SK-N-SH (cell line): Measurements from ENCODE around the gene LGR6. TPM values are rescaled to one million over a fixed set of nuclear protein-coding genes. Genes with fewer than 3 reads are reported as not detected.

Experiments
- CTCF ChIA-PET: fragments of 300-600, 350-600 bp; formaldehyde crosslinking; extraction: SDS; loops from one replicate; lab custom pipeline; 2021; lab: Yijun Ruan, JAX
- POLR2A ChIA-PET: fragments of 350-600 bp; sonication (Branson Sonifier 250); formaldehyde crosslinking; extraction: SDS; loops from one replicate; lab custom pipeline; 2020; ENCODE audit warnings: antibody characterized with exemption, inconsistent platforms; lab: Yijun Ruan, JAX
- DNase-seq: peaks from one replicate; pipeline ENCODE4 v3.0.0; 2012
- H2AFZ ChIP-seq: fragments of 200-600 bp; sonication (generic); 2 replicates; pipeline ENCODE4 v1.8.1; 2016; ENCODE audit warnings: antibody characterized with exemption, mild to moderate bottlenecking, low read depth
- H3F3A ChIP-seq: fragments of 200-600 bp; sonication (generic); replicated peaks from 2 replicates; pipeline ENCODE3; 2016; ENCODE audit warnings: antibody characterized with exemption, mild to moderate bottlenecking; ENCODE audit not compliant: insufficient read depth
- H3K27ac ChIP-seq, 2 experiments: fragments of 200-500 bp in 1 of 2; fragments of 200-600 bp in 1 of 2; sonication (Bioruptor generic) in 1 of 2; sonication (generic), shearing (Covaris generic) in 1 of 2; 2 replicates each; pipeline versions ENCODE4 v1.5.1 to v1.6.1; 2014 to 2016; ENCODE audit warnings: low read depth in 2 of 2, inconsistent platforms in 1 of 2, low read length in 1 of 2, mild to moderate bottlenecking in 1 of 2, mixed read lengths in 1 of 2
- H3K27me3 ChIP-seq: fragments of 200-600 bp; sonication (generic), shearing (Covaris generic); 2 replicates; pipeline ENCODE4 v1.6.1; 2016; ENCODE audit warnings: mixed run types; ENCODE audit not compliant: insufficient read depth
- H3K36me3 ChIP-seq, 2 experiments: fragments of 200-500 bp in 1 of 2; fragments of 200-600 bp in 1 of 2; sonication (Bioruptor generic) in 1 of 2; sonication (generic) in 1 of 2; replicated peaks in 1 of 2; 2 replicates each; pipeline versions ENCODE3 to v1.5.1; 2014 to 2016; ENCODE audit warnings: low read length in 1 of 2, mild to moderate bottlenecking in 1 of 2; ENCODE audit not compliant: insufficient read depth in 2 of 2, control insufficient read depth in 1 of 2
- H3K4me1 ChIP-seq, 2 experiments: fragments of 200-500 bp in 1 of 2; fragments of 200-600 bp in 1 of 2; sonication (Bioruptor generic) in 1 of 2; sonication (generic), shearing (Covaris generic) in 1 of 2; 2 replicates each; pipeline versions ENCODE4 v1.5.1 to v1.6.1; 2014 to 2016; ENCODE audit warnings: low read depth in 1 of 2, low read length in 1 of 2, mixed run types in 1 of 2; ENCODE audit not compliant: insufficient read depth in 2 of 2, control insufficient read depth in 1 of 2
- H3K4me2 ChIP-seq: fragments of 200-600 bp; sonication (generic), shearing (Covaris generic); 2 replicates; pipeline ENCODE4 v1.6.1; 2017; ENCODE audit warnings: mixed run types
- H3K4me3 ChIP-seq, 2 experiments: fragments of 200-500 bp in 1 of 2; fragments of 200-600 bp in 1 of 2; sonication (Bioruptor generic) in 1 of 2; sonication (generic), shearing (Covaris generic) in 1 of 2; 2 replicates each; pipeline versions ENCODE4 v1.5.1 to v1.8.1; 2014 to 2016; ENCODE audit warnings: low read depth in 2 of 2, inconsistent platforms in 1 of 2, low read length in 1 of 2, mild to moderate bottlenecking in 1 of 2, mixed read lengths in 1 of 2, moderate library complexity in 1 of 2
- H3K79me2 ChIP-seq: fragments of 200-600 bp; sonication (generic); 2 replicates; pipeline ENCODE4 v1.8.1; 2017; ENCODE audit warnings: mild to moderate bottlenecking; ENCODE audit not compliant: insufficient read depth
- H3K9ac ChIP-seq: fragments of 200-600 bp; sonication (generic); 2 replicates; pipeline ENCODE4 v1.6.1; 2017; ENCODE audit warnings: mixed run types
- H3K9me2 ChIP-seq: fragments of 200-600 bp; sonication (generic); 2 replicates; pipeline ENCODE4 v1.6.1; 2017; ENCODE audit warnings: mixed run types
- H3K9me3 ChIP-seq: fragments of 200-600 bp; sonication (generic); 2 replicates; pipeline ENCODE4 v1.6.1; 2017; ENCODE audit warnings: mixed run types, mild to moderate bottlenecking, moderate library complexity
- H4K20me1 ChIP-seq: fragments of 200-600 bp; sonication (generic); 2 replicates; pipeline ENCODE4 v1.6.1; 2017; ENCODE audit warnings: mild to moderate bottlenecking, mixed run types; ENCODE audit not compliant: insufficient read depth
- CHD2 ChIP-seq: fragments of 150-350 bp; IDR thresholded peaks from 2 replicates; pipeline ENCODE4 v1.6.1; 2018; ENCODE audit warnings: low read length; ENCODE audit not compliant: partially characterized antibody
- EZH2phosphoT487 ChIP-seq: fragments of 200-600 bp; sonication (generic); IDR thresholded peaks from 2 replicates; pipeline ENCODE4 v1.6.1; 2017; ENCODE audit warnings: low read depth, mixed run types, mild to moderate bottlenecking, antibody characterized with exemption, moderate library complexity, borderline replicate concordance
- FOSL2 ChIP-seq: IDR thresholded peaks from 2 replicates; pipeline ENCODE4 v1.4.0; 2012; ENCODE audit warnings: low read depth, mild to moderate bottlenecking, moderate library complexity, borderline replicate concordance
- GABPA ChIP-seq: IDR thresholded peaks from 2 replicates; pipeline ENCODE4 v1.4.0; 2012; ENCODE audit warnings: low read depth, mild to moderate bottlenecking
- JUND ChIP-seq: IDR thresholded peaks from 2 replicates; pipeline ENCODE4 v1.4.0; 2012
- MAX ChIP-seq: IDR thresholded peaks from 2 replicates; pipeline ENCODE4 v1.4.0; 2012; ENCODE audit warnings: low read depth
- MEF2A ChIP-seq: IDR thresholded peaks from 2 replicates; pipeline ENCODE4 v1.4.0; 2012; ENCODE audit warnings: low read depth, borderline replicate concordance
- MXI1 ChIP-seq: IDR thresholded peaks from 2 replicates; pipeline ENCODE4 v1.6.1; 2012; ENCODE audit warnings: mild to moderate bottlenecking, low read depth, low read length, improper control_type of control experiment
- NRF1 ChIP-seq: IDR thresholded peaks from 2 replicates; pipeline ENCODE4 v1.6.1; 2012; ENCODE audit warnings: low read depth, mild to moderate bottlenecking, low read length
- PBX3 ChIP-seq: IDR thresholded peaks from 2 replicates; pipeline ENCODE4; 2012
- RCOR1 ChIP-seq: fragments of 150-350 bp; IDR thresholded peaks from 2 replicates; pipeline ENCODE4 v1.6.1; 2017; ENCODE audit warnings: antibody characterized with exemption, low read length
- RXRA ChIP-seq: IDR thresholded peaks from 2 replicates; pipeline ENCODE4 v1.4.0; 2012; ENCODE audit warnings: low read depth, mild to moderate bottlenecking, borderline replicate concordance
- SMC3 ChIP-seq: IDR thresholded peaks from 2 replicates; pipeline ENCODE4 v1.6.1; 2012; ENCODE audit warnings: low read depth, low read length, improper control_type of control experiment
- TCF12 ChIP-seq: IDR thresholded peaks from 2 replicates; pipeline ENCODE4 v1.4.0; 2012
- TEAD4 ChIP-seq: IDR thresholded peaks from 2 replicates; pipeline ENCODE4 v1.4.0; 2012; ENCODE audit warnings: mild to moderate bottlenecking, borderline replicate concordance; ENCODE audit not compliant: insufficient read depth
- YY1 ChIP-seq: IDR thresholded peaks from 2 replicates; pipeline ENCODE4 v1.4.0; 2012; ENCODE audit warnings: low read depth, mild to moderate bottlenecking
- ZBTB33 ChIP-seq: IDR thresholded peaks from 2 replicates; pipeline ENCODE4 v1.4.0; 2012; ENCODE audit warnings: low read depth, borderline replicate concordance
- WGBS: methylation state at CpG from one replicate; pipeline ENCODE4 v1.1.6; 2017; ENCODE audit warnings: low lambda C conversion rate; 5-methylcytosine and 5-hydroxymethylcytosine counted together
- polyA plus RNA-seq, 3 experiments: library from polyadenylated mRNA; depleted of rRNA; stranded (reverse); fragments of >200 nt; gene quantifications; 2 replicates each; pipeline ENCODE4 v1.2.3, GENCODE V29; 2012
- TF ChIP-seq, protein P1 (sequence below): fragments of 150-350 bp; IDR thresholded peaks from 2 replicates; pipeline ENCODE4 v1.6.1; 2017; ENCODE audit warnings: antibody characterized with exemption, low read length, low read depth, borderline replicate concordance

The LGR6 gene
- polyA plus RNA-seq, 1 of the 3 experiments (the other 2 are of a cell fraction): 0.03 TPM

GRCh38 chr1:202156590-202156989, 37.0 kb upstream of the LGR6 start:
- peaks cover 7% of the 10 kb centered on the region for H3F3A ChIP-seq
- no peaks in the 10 kb centered on the region for H3K9me2 ChIP-seq
- no peak for DNase-seq
- no peak overlapping the region for H3K27ac ChIP-seq
- H3K36me3 ChIP-seq: no peaks in the 10 kb centered on the region
- H4K20me1 ChIP-seq: no peaks in the 10 kb centered on the region
- no peak overlapping the region for H3K4me3 ChIP-seq
- H3K79me2 ChIP-seq: no peaks in the 10 kb centered on the region
- H3K4me2 ChIP-seq: no peak overlapping the region
- H3K27me3 ChIP-seq: no peaks in the 10 kb centered on the region
- WGBS: 86% methylated on average over 8 of the region's 8 CpGs
- H3K4me1 ChIP-seq: peaks cover 9 to 25% of the 10 kb centered on the region in 2 experiments; a peak in 1 of 4 replicates
- H3K9ac ChIP-seq: no peak overlapping the region
- H3K9me3 ChIP-seq: no peaks in the 10 kb centered on the region
- no peak overlapping the region for H2AFZ ChIP-seq
- ChIA-PET CTCF (interaction anchor here (2.2 to 3.2 kb wide), 3 partner anchors 14 to 37 kb away, joined by 10 to 20 read pairs (median 14); partner anchors contain the start of gene LGR6), POLR2A (no interaction called here)
- TF ChIP-seq JUND: no peak
- no peak for TF ChIP-seq NRF1
- TF ChIP-seq RCOR1: no peak
- no peak for TF ChIP-seq PBX3
- no peak for TF ChIP-seq MXI1
- TF ChIP-seq MEF2A: no peak
- no peak for TF ChIP-seq YY1
- TF ChIP-seq TCF12: no peak
- TF ChIP-seq GABPA: no peak
- no peak for TF ChIP-seq MAX
- no peak for TF ChIP-seq TEAD4
- TF ChIP-seq CHD2: no peak
- TF ChIP-seq ZBTB33: no peak
- no peak for TF ChIP-seq FOSL2
- TF ChIP-seq EZH2phosphoT487: no peak
- TF ChIP-seq SMC3: no peak
- TF ChIP-seq RXRA: no peak
- TF ChIP-seq, protein P1, sequence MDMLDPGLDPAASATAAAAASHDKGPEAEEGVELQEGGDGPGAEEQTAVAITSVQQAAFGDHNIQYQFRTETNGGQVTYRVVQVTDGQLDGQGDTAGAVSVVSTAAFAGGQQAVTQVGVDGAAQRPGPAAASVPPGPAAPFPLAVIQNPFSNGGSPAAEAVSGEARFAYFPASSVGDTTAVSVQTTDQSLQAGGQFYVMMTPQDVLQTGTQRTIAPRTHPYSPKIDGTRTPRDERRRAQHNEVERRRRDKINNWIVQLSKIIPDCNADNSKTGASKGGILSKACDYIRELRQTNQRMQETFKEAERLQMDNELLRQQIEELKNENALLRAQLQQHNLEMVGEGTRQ: no peak
